Colon (tissue), 2 donors: ENCODE results near the gene PSPN.
"Not testable (repeated sequence)": the region's sequence is repeated elsewhere in the genome, so short reads cannot be mapped to it uniquely, and the experiment has no call there.

ENCODE experiments used
- FAIRE-seq: peaks from 2 replicates; lab custom pipeline; 2012; peaks lifted over from hg19 to GRCh38; lab: Jason Lieb, UNC
- donor health status: control.
- donor health status: control.

PSPN gene

GRCh38 chr19:6402837-6403608 is 27.3 kb upstream of the PSPN start:
- no peak for FAIRE-seq

GRCh38 chr19:6402058-6402457 is 26.3 kb upstream of the PSPN start:
- no peak for FAIRE-seq

- not testable (repeated sequence) for FAIRE-seq
These were observed 24.6 kb upstream of the PSPN start for GRCh38 chr19:6400062-6400944.

- FAIRE-seq = no peak
These were observed 20.6 kb upstream of the PSPN start for GRCh38 chr19:6396305-6396704.

GRCh38 chr19:6394831-6395230 is 19.1 kb upstream of the PSPN start:
- FAIRE-seq = no peak

- no peak for FAIRE-seq
These were observed 18.3 kb upstream of the PSPN start for GRCh38 chr19:6393983-6394412.

GRCh38 chr19:6393074-6393982 is 17.6 kb upstream of the PSPN start, which contains the start of gene GTF2F1:
Gene GTF2F1 (minus strand): TSS chr19:6393164. CDS start chr19:6392995, 169 bp downstream.
- FAIRE-seq = no peak

- no peak for FAIRE-seq
These were observed 16.7 kb upstream of the PSPN start for GRCh38 chr19:6392221-6393073.

GRCh38 chr19:6387372-6387771 is 11.6 kb upstream of the PSPN start:
- no peak for FAIRE-seq

GRCh38 chr19:6384381-6384780 is 8.6 kb upstream of the PSPN start:
- FAIRE-seq = no peak

- no peak for FAIRE-seq
These were observed 7.5 kb upstream of the PSPN start for GRCh38 chr19:6383188-6383587.

- no peak for FAIRE-seq
These were observed 5.5 kb upstream of the PSPN start for GRCh38 chr19:6381030-6381750.

GRCh38 chr19:6379744-6380143 is 4.0 kb upstream of the PSPN start:
- no peak for FAIRE-seq

- no peak for FAIRE-seq
These were observed 2.8 kb upstream of the PSPN start for GRCh38 chr19:6378486-6378885.

GRCh38 chr19:6378041-6378440 is 2.3 kb upstream of the PSPN start:
- no peak for FAIRE-seq

- FAIRE-seq = no peak
These were observed 918 bp upstream of the PSPN start for GRCh38 chr19:6376512-6377190.

- no peak for FAIRE-seq
These were observed 872 bp downstream of the PSPN start for GRCh38 chr19:6374711-6375410.

- FAIRE-seq = no peak
These were observed 1.5 kb downstream of the PSPN start for GRCh38 chr19:6374161-6374709.

- no peak for FAIRE-seq
These were observed 2.0 kb downstream of the PSPN start for GRCh38 chr19:6373813-6374108.
